Aorta (tissue), 5 donors: ENCODE data around the gene CRAMP1. TPM values are rescaled to one million over a fixed set of nuclear protein-coding genes. Genes with fewer than 3 reads are reported as not detected.

Experiments
- ATAC-seq: fragments of 200-7000 bp; cut with Tn5 transposase; one replicate; pipeline ENCODE4 v1.9.1; 2022; ENCODE audit warnings: moderate library complexity; ENCODE audit not compliant: low FRiP score
- DNase-seq, 2 donors: peaks; one replicate each; pipeline ENCODE4 v3.0.0-alpha.2; 2020
- H3K27ac ChIP-seq, 2 donors: one replicate each; pipeline ENCODE4 v1.5.1; 2013; ENCODE audit warnings: low read length in 2 of 2, mild to moderate bottlenecking in 2 of 2, moderate library complexity in 2 of 2, control low read depth in 1 of 2, inconsistent platforms in 1 of 2, low read depth in 1 of 2
- H3K27me3 ChIP-seq, 2 donors: one replicate each; pipeline ENCODE4 v1.6.1; 2013; ENCODE audit warnings: control low read depth in 1 of 2, low read length in 1 of 2, mild to moderate bottlenecking in 1 of 2, moderate library complexity in 1 of 2; ENCODE audit not compliant: insufficient read depth in 2 of 2, control insufficient read depth in 1 of 2
- H3K36me3 ChIP-seq, 2 donors: one replicate each; pipeline ENCODE4 v1.6.1; 2013; ENCODE audit warnings: control low read depth in 1 of 2, low read length in 1 of 2, mild to moderate bottlenecking in 1 of 2; ENCODE audit not compliant: insufficient read depth in 2 of 2, control insufficient read depth in 1 of 2
- H3K4me1 ChIP-seq, 2 donors: one replicate each; pipeline ENCODE4 v1.6.1; 2013; ENCODE audit warnings: low read length in 2 of 2, control low read depth in 1 of 2, mild to moderate bottlenecking in 1 of 2, moderate library complexity in 1 of 2; ENCODE audit not compliant: insufficient read depth in 2 of 2, control insufficient read depth in 1 of 2
- H3K4me3 ChIP-seq, 2 donors: one replicate each; pipeline ENCODE4 v1.5.1; 2013; ENCODE audit warnings: low read length in 2 of 2, control low read depth in 1 of 2, mild to moderate bottlenecking in 1 of 2
- H3K9me3 ChIP-seq: one replicate; pipeline ENCODE4 v1.6.1; 2013; ENCODE audit warnings: mild to moderate bottlenecking, low read length; ENCODE audit not compliant: control insufficient read depth
- WGBS, 2 donors: extraction: QIAGEN DNeasy Blood & Tissue Kit; methylation state at CpG; one replicate each; pipeline ENCODE4 v1.1.7; 2013; 5-methylcytosine and 5-hydroxymethylcytosine counted together
- intact Hi-C, 2 donors: fragments of 100-400 bp; cut with DNase I; formaldehyde crosslinking; loops; one replicate each; pipeline versions ENCODE4 v1.14.2 to v1.15.0; 2022
- polyA plus RNA-seq, 2 donors: library from polyadenylated mRNA; stranded (reverse); fragments of 200-250 nt; gene quantifications; one replicate each; pipeline ENCODE4 v1.2.3, GENCODE V29; 2013
- total RNA-seq, 2 donors: library from RNA; stranded (reverse); fragmentation: NEBNext Ultra II Directional; extraction: Animal tissue kit (Norgen Biotek cat#: 25700); gene quantifications; one replicate each; pipeline ENCODE4 v1.2.1, GENCODE V29; 2021
- donor health status: healthy with polysubstance abuse.
- donor health status: Bipolar disorder and iron deficiency.
- donor health status: DM: no; HTN: no; CAD: no.
- donor health status: DM: no; HTN: no; CAD: no.
- donor health status: DM: yes; HTN: yes; CAD: no.

Gene CRAMP1
- total and polyA plus RNA-seq, 4 donors = 2.3 to 24.2 (median 14.4) TPM

- H3K9me3 ChIP-seq = no peaks in the 10 kb centered on the region
- no peak for DNase-seq
- no peak overlapping the region for H3K4me3 ChIP-seq
- H3K36me3 ChIP-seq = peaks cover 0 to 13% of the 10 kb centered on the region in 2 donors
- ATAC-seq = no peak
- no peak overlapping the region for H3K27ac ChIP-seq
- no peaks in the 10 kb centered on the region for H3K4me1 ChIP-seq
- H3K27me3 ChIP-seq = no peaks in the 10 kb centered on the region
- WGBS, 2 donors = 91 to 92% methylated on average over 26 of the region's 26 CpGs
- intact Hi-C loops = loop anchor here in 1 of 2 donors (10.0 kb wide), 1 partner anchor 59 kb away; the partner anchor contains the start of genes CRAMP1 and IFT140
Observed at GRCh38 chr16:1673424-1674151, 61.4 kb downstream of the CRAMP1 start.

- Histone ChIP-seq H3K9me3 (no peaks in the 10 kb centered on the region), H3K36me3 (peaks cover 0 to 9% of the 10 kb centered on the region in 2 donors), H3K27me3 (no peaks in the 10 kb centered on the region), H3K4me1 (no peaks in the 10 kb centered on the region), H3K27ac (no peak overlapping the region), H3K4me3 (no peak overlapping the region)
- DNase-seq = no peak
- 82% methylated on average over 7 of the region's 7 CpGs for WGBS, 2 donors
- intact Hi-C loops = loop anchor here in 1 of 2 donors (10.0 kb wide), 1 partner anchor 60 kb away; the partner anchor contains the start of genes CRAMP1 and IFT140
- ATAC-seq = no peak
Observed at GRCh38 chr16:1674306-1674705, 62.1 kb downstream of the CRAMP1 start.

GRCh38 chr16:1674751-1675664 lies 62.8 kb downstream of the CRAMP1 start:
- DNase-seq = no peak
- H3K4me3 ChIP-seq = no peak overlapping the region
- 88 to 90% methylated on average over 19 of the region's 19 CpGs for WGBS, 2 donors
- H3K27me3 ChIP-seq = no peaks in the 10 kb centered on the region
- H3K4me1 ChIP-seq = no peaks in the 10 kb centered on the region
- H3K36me3 ChIP-seq = peaks cover 0 to 7% of the 10 kb centered on the region in 2 donors
- no peaks in the 10 kb centered on the region for H3K9me3 ChIP-seq
- no peak overlapping the region for H3K27ac ChIP-seq
- no peak for ATAC-seq
- intact Hi-C loops = loop anchor here in 1 of 2 donors (10.0 kb wide), 1 partner anchor 60 kb away; the partner anchor contains the start of genes CRAMP1 and IFT140

- Histone ChIP-seq H3K9me3 (no peaks in the 10 kb centered on the region), H3K27ac (no peak overlapping the region), H3K4me1 (no peaks in the 10 kb centered on the region), H3K4me3 (no peak overlapping the region), H3K36me3 (peaks cover 0 to 4% of the 10 kb centered on the region in 2 donors), H3K27me3 (no peaks in the 10 kb centered on the region)
- intact Hi-C loops = loop anchor here in 1 of 2 donors (10.0 kb wide), 1 partner anchor 62 kb away; the partner anchor contains the start of genes CRAMP1 and IFT140
- ATAC-seq (no peak), DNase-seq (no peak)
- WGBS, 2 donors = 93 to 95% methylated on average over 12 of the region's 12 CpGs
Observed at GRCh38 chr16:1676661-1677060, 64.5 kb downstream of the CRAMP1 start.

- no peak for DNase-seq
- Histone ChIP-seq H3K27me3 (no peaks in the 10 kb centered on the region), H3K36me3 (peaks cover 0 to 4% of the 10 kb centered on the region in 2 donors), H3K4me3 (no peak overlapping the region), H3K9me3 (no peaks in the 10 kb centered on the region), H3K27ac (no peak overlapping the region), H3K4me1 (no peaks in the 10 kb centered on the region)
- 90 to 93% methylated on average over 18 of the region's 18 CpGs for WGBS, 2 donors
- ATAC-seq = no peak
- intact Hi-C loops = loop anchor here in 1 of 2 donors (10.0 kb wide), 1 partner anchor 63 kb away; the partner anchor contains the start of genes CRAMP1 and IFT140
Observed at GRCh38 chr16:1677339-1677738, 65.2 kb downstream of the CRAMP1 start.

GRCh38 chr16:1677942-1678499 lies 65.9 kb downstream of the CRAMP1 start, which contains the start of gene JPT2:
JPT2 (plus strand) TSS chr16:1678279; CDS start chr16:1678313, 34 bp downstream.
- DNase-seq (peak; percentile 97 to 98), ATAC-seq (peak; percentile 96)
- no peaks in the 10 kb centered on the region for H3K4me1 ChIP-seq
- H3K36me3 ChIP-seq = peaks cover 0 to 4% of the 10 kb centered on the region in 2 donors
- WGBS, 2 donors = 0% methylated on average over 63 to 79 of the region's 79 CpGs
- H3K4me3 ChIP-seq = peak within 1 kb of the TSS; percentile 64 to 67
- H3K27me3 ChIP-seq = no peaks in the 10 kb centered on the region
- H3K27ac ChIP-seq = no peak within 1 kb of the TSS
- no peaks in the 10 kb centered on the region for H3K9me3 ChIP-seq
- intact Hi-C loops = loop anchor here in 1 of 2 donors (10.0 kb wide), 1 partner anchor 63 kb away; the partner anchor contains the start of genes CRAMP1 and IFT140

- ATAC-seq (peak; percentile 37), DNase-seq (peak in 1 of 2 donors; percentile 84)
- no peak overlapping the region for H3K27ac ChIP-seq
- H3K9me3 ChIP-seq = no peaks in the 10 kb centered on the region
- peak overlapping the region; percentile 64 to 67 for H3K4me3 ChIP-seq
- no peaks in the 10 kb centered on the region for H3K27me3 ChIP-seq
- H3K36me3 ChIP-seq = peaks cover 0 to 4% of the 10 kb centered on the region in 2 donors
- no peaks in the 10 kb centered on the region for H3K4me1 ChIP-seq
- intact Hi-C loops = loop anchor here in 1 of 2 donors (10.0 kb wide), 1 partner anchor 64 kb away; the partner anchor contains the start of genes CRAMP1 and IFT140
- WGBS, 2 donors = 1% methylated on average over 45 of the region's 45 CpGs
Observed at GRCh38 chr16:1678500-1679098, 66.4 kb downstream of the CRAMP1 start.

GRCh38 chr16:1680361-1680760 lies 68.2 kb downstream of the CRAMP1 start:
- Histone ChIP-seq H3K27ac (no peak overlapping the region), H3K4me3 (no peak overlapping the region), H3K9me3 (no peaks in the 10 kb centered on the region), H3K4me1 (no peaks in the 10 kb centered on the region), H3K36me3 (no peaks in the 10 kb centered on the region), H3K27me3 (no peaks in the 10 kb centered on the region)
- intact Hi-C loops = no loop called here
- DNase-seq (no peak), ATAC-seq (no peak)
- 93% methylated on average over 14 of the region's 14 CpGs for WGBS, 2 donors
